ENCODE measurements around the gene MRPL12. TPM values are rescaled to one million over a fixed set of nuclear protein-coding genes. Genes with fewer than 3 reads are reported as not detected.
A peak's percentile ranks its signal among the peaks of the same experiment; 100 is the strongest.

MRPL12 gene
- total and polyA plus RNA-seq, 2 donors (not counting 1 experiment from before 2014, with no cell fraction given), result 23.8 to 25.6 TPM

DNA sequence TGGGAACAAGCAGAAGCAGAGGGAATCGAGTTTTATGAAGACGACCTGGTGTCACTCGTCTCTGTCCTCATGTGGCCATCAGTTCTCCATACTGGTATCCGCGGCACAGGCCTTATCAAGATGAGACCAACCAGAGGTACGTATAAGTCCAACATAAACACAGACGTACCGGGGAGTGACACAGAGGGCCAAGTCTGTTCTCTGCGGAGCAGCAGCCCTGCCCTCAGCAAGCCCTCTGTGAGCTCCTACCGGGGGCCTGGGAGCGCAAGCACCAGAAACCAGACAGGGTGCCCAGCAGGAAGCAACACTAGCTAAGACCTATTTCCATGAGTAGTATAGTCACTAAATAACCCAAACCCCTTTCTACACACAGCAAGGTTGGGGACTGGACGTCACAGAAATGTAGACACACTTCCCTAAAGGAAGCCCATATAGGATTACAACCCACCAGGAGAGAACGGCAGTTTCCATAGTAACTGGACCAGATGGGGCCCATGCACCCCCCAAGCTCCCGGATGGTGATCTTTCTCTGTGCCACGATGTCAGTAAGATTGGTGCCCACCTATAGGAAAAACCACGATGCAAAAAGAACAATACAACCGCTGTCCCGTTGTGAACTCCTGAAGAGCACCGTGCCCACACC is 20.5 kb upstream of the MRPL12 start:
- Mint-ChIP-seq H3K9me3 (ENCODE audit: insufficient read depth) (no peaks in the 10 kb centered on the region), H3K4me1 (peaks cover 33% of the 10 kb centered on the region), H3K27me3 (no peaks in the 10 kb centered on the region), H3K4me3 (peak overlapping the region; percentile 91), H3K27ac (peak overlapping the region; percentile 95)
- DNase-seq (no peak), ATAC-seq (ENCODE audit: low read depth) (no peak)
- CTCF ChIA-PET, result interaction anchor here (0.5 to 1.5 kb wide), 4 partner anchors 14 to 243 kb away, joined by 3 to 4 read pairs (median 3); no protein-coding TSS in a partner anchor
- Histone ChIP-seq H3K27ac (ENCODE audit: low read length in 2 of 2) (peak overlapping the region in 1 of 2 donors; percentile 83), H3K36me3 (replicated peaks in 1 of 2; ENCODE audit: control extremely low read depth in 1 of 2, control insufficient read depth in 1 of 2, extremely low read depth in 1 of 2, insufficient read depth in 2 of 2, low read length in 1 of 2) (peaks cover 0 to 18% of the 10 kb centered on the region in 2 experiments), H3K9ac (ENCODE audit: low read length) (peak overlapping the region; percentile 92), H3K4me1 (ENCODE audit: control insufficient read depth in 2 of 2, insufficient read depth in 2 of 2, low read length in 2 of 2) (peaks cover 22 to 25% of the 10 kb centered on the region in 2 donors), H3K4me3 (ENCODE audit: control extremely low read depth in 1 of 5, extremely low read depth in 1 of 5, insufficient read depth in 1 of 5, low read depth in 2 of 5, low read length in 4 of 5) (peak overlapping the region; percentile 41 to 94 (median 93)), H3K4me2 (replicated peaks; ENCODE audit: low read depth, low read length, poor library complexity, severe bottlenecking) (peak overlapping the region; percentile 90), H3K79me2 (ENCODE audit: control insufficient read depth, insufficient read depth, low read length) (peaks cover 67% of the 10 kb centered on the region), H2AFZ (ENCODE audit: insufficient read depth, low read depth, low read length, poor library complexity, severe bottlenecking) (peak overlapping the region; percentile 88), H3K9me3 (ENCODE audit: control extremely low read depth in 1 of 3, control insufficient read depth in 2 of 3, insufficient read depth in 1 of 3, low read length in 2 of 3) (no peaks in the 10 kb centered on the region), H3K27me3 (replicated peaks in 1 of 4; ENCODE audit: control extremely low read depth in 1 of 4, control insufficient read depth in 3 of 4, insufficient read depth in 4 of 4, low read length in 3 of 4) (no peaks in the 10 kb centered on the region), H4K20me1 (ENCODE audit: control insufficient read depth, insufficient read depth, low read length, poor library complexity, severe bottlenecking) (peaks cover 36% of the 10 kb centered on the region)
- POLR2A ChIA-PET, result interaction anchor here (1.3 to 2.1 kb wide), 2 partner anchors 20 to 22 kb away, joined by 9 to 10 read pairs; partner anchors contain the start of gene MRPL12
- 56% methylated on average over 19 of the region's 19 CpGs for WGBS (ENCODE audit: insufficient coverage)
- TF ChIP-seq CTCF (IDR thresholded peaks at IDR 0.05) (no peak), EZH2 (IDR thresholded peaks at IDR 0.05; ENCODE audit: borderline replicate concordance, insufficient read depth, low read depth, low read length, poor library complexity, severe bottlenecking) (no peak)
- intact Hi-C loops (cut with micrococcal nuclease), result loop anchor here (1.0 to 2.0 kb wide), 5 partner anchors 16 to 209 kb away; partner anchors contain the start of genes ALYREF, ANAPC11, CCDC137 and MRPL12

DNA sequence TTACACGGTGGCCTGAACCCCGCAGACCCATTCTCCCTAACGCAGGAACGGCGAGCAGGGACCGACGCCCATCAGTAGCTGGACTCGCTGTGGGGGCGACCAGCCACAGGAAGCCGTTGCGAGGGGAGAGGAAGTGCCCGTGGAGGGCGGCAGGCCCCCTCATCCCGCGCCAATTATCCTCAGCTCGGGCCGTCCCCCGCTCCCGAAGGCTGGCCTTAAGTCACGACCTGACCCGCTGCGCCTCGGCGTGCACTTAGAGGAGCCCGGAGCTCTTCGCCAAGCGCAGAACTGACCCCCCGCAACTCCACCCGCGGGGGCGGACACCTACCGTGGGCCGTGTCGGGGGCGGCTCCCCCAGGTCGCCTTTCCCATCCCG is 20.0 kb upstream of the MRPL12 start:
- intact Hi-C loops (cut with micrococcal nuclease), result loop anchor here (1.0 to 2.0 kb wide), 5 partner anchors 17 to 208 kb away; partner anchors contain the start of genes ALYREF, ANAPC11, CCDC137 and MRPL12
- ATAC-seq (ENCODE audit: low read depth) (peak; percentile 16), DNase-seq (no peak)
- Histone ChIP-seq H3K4me1 (ENCODE audit: control insufficient read depth in 2 of 2, insufficient read depth in 2 of 2, low read length in 2 of 2) (peaks cover 22 to 25% of the 10 kb centered on the region in 2 donors), H3K27ac (ENCODE audit: low read length in 2 of 2) (peak overlapping the region; percentile 53 to 83), H3K79me2 (ENCODE audit: control insufficient read depth, insufficient read depth, low read length) (peaks cover 72% of the 10 kb centered on the region), H2AFZ (ENCODE audit: insufficient read depth, low read depth, low read length, poor library complexity, severe bottlenecking) (peak overlapping the region; percentile 88), H3K27me3 (replicated peaks in 1 of 4; ENCODE audit: control extremely low read depth in 1 of 4, control insufficient read depth in 3 of 4, insufficient read depth in 4 of 4, low read length in 3 of 4) (no peaks in the 10 kb centered on the region), H3K9ac (ENCODE audit: low read length) (peak overlapping the region; percentile 92), H3K9me3 (ENCODE audit: control extremely low read depth in 1 of 3, control insufficient read depth in 2 of 3, insufficient read depth in 1 of 3, low read length in 2 of 3) (no peaks in the 10 kb centered on the region), H4K20me1 (ENCODE audit: control insufficient read depth, insufficient read depth, low read length, poor library complexity, severe bottlenecking) (peaks cover 41% of the 10 kb centered on the region), H3K4me2 (replicated peaks; ENCODE audit: low read depth, low read length, poor library complexity, severe bottlenecking) (peak overlapping the region; percentile 90), H3K36me3 (replicated peaks in 1 of 2; ENCODE audit: control extremely low read depth in 1 of 2, control insufficient read depth in 1 of 2, extremely low read depth in 1 of 2, insufficient read depth in 2 of 2, low read length in 1 of 2) (peaks cover 0 to 22% of the 10 kb centered on the region in 2 experiments), H3K4me3 (ENCODE audit: control extremely low read depth in 1 of 5, extremely low read depth in 1 of 5, insufficient read depth in 1 of 5, low read depth in 2 of 5, low read length in 4 of 5) (peak overlapping the region; percentile 41 to 94 (median 93))
- Mint-ChIP-seq H3K9me3 (ENCODE audit: insufficient read depth) (no peaks in the 10 kb centered on the region), H3K27me3 (no peaks in the 10 kb centered on the region), H3K4me3 (peak overlapping the region; percentile 91), H3K27ac (peak overlapping the region; percentile 95), H3K4me1 (peaks cover 33% of the 10 kb centered on the region)
- TF ChIP-seq CTCF (IDR thresholded peaks at IDR 0.05) (no peak), EZH2 (IDR thresholded peaks at IDR 0.05; ENCODE audit: borderline replicate concordance, insufficient read depth, low read depth, low read length, poor library complexity, severe bottlenecking) (no peak)
- ChIA-PET CTCF (interaction anchor here (0.5 to 1.5 kb wide), 7 partner anchors 9 to 243 kb away, joined by 3 to 5 read pairs (median 3); partner anchors contain the start of genes CCDC137 and OXLD1), POLR2A (interaction anchor here (0.7 to 2.1 kb wide), 8 partner anchors 14 to 244 kb away, joined by 3 to 10 read pairs (median 4); partner anchors contain the start of genes ALYREF, CCDC137, FAAP100 and MRPL12)
- 1% methylated on average over 37 of the region's 37 CpGs for WGBS (ENCODE audit: insufficient coverage)

Measured in B cell (primary cell).